ENCODE measurements around the gene MAJIN. TPM values are rescaled to one million over a fixed set of nuclear protein-coding genes. Genes with fewer than 3 reads are reported as not detected.

Gene MAJIN
- total and polyA plus RNA-seq, 11 donors: not detected

- intact Hi-C loops (cut with DNase I): loop anchor here in 7 of 10 donors (5.0 to 10.0 kb wide), 7 partner anchors 48 to 196 kb away; partner anchors contain the start of genes ARL2 (in 4 of the 7), BATF2 (in 2 of the 7), FAU (in 1 of the 7) and MRPL49 (in 1 of the 7)
These were observed 43.0 kb downstream of the MAJIN start for GRCh38 chr11:64928957-64929356.

GRCh38 chr11:64926689-64927088, 45.2 kb downstream of the MAJIN start:
- Histone ChIP-seq H3K4me1 (peaks cover 0 to 33% (median 21%) of the 10 kb centered on the region in 12 donors), H3K36me3 (peaks cover 0 to 55% (median 44%) of the 10 kb centered on the region in 9 donors), H3K4me3 (no peak overlapping the region), H3K27me3 (no peaks in the 10 kb centered on the region), H3K9me3 (no peaks in the 10 kb centered on the region), H3K27ac (no peak overlapping the region)
- intact Hi-C loops (cut with DNase I): loop anchor here in 7 of 10 donors (5.0 to 10.0 kb wide), 7 partner anchors 51 to 198 kb away; partner anchors contain the start of genes ARL2 (in 4 of the 7), BATF2 (in 2 of the 7), FAU (in 1 of the 7) and MRPL49 (in 1 of the 7)
- DNase-seq (peak in 1 of 5 donors; percentile 22), ATAC-seq (no peak)
- WGBS, 4 donors: 71 to 88% (median 78%) methylated on average over 16 to 22 of the region's 22 CpGs
- TF ChIP-seq, protein P1, sequence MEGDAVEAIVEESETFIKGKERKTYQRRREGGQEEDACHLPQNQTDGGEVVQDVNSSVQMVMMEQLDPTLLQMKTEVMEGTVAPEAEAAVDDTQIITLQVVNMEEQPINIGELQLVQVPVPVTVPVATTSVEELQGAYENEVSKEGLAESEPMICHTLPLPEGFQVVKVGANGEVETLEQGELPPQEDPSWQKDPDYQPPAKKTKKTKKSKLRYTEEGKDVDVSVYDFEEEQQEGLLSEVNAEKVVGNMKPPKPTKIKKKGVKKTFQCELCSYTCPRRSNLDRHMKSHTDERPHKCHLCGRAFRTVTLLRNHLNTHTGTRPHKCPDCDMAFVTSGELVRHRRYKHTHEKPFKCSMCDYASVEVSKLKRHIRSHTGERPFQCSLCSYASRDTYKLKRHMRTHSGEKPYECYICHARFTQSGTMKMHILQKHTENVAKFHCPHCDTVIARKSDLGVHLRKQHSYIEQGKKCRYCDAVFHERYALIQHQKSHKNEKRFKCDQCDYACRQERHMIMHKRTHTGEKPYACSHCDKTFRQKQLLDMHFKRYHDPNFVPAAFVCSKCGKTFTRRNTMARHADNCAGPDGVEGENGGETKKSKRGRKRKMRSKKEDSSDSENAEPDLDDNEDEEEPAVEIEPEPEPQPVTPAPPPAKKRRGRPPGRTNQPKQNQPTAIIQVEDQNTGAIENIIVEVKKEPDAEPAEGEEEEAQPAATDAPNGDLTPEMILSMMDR (IDR thresholded peaks at IDR 0.05): no peak
- no peak for TF ChIP-seq POLR2A (IDR thresholded peaks at IDR 0.05)

More at GRCh38 chr11:64928957-64929356, 43.0 kb downstream of the MAJIN start:
- Histone ChIP-seq H3K4me1 (peaks cover 0 to 24% (median 15%) of the 10 kb centered on the region in 12 donors), H3K27me3 (no peaks in the 10 kb centered on the region), H3K4me3 (no peak overlapping the region), H3K36me3 (peaks cover 0 to 78% (median 65%) of the 10 kb centered on the region in 9 donors), H3K27ac (no peak overlapping the region), H3K9me3 (no peaks in the 10 kb centered on the region)
- TF ChIP-seq, protein P1 (IDR thresholded peaks at IDR 0.05): no peak
- TF ChIP-seq POLR2A (IDR thresholded peaks at IDR 0.05): no peak
- DNase-seq (no peak), ATAC-seq (no peak)
- 94 to 100% (median 97%) methylated on average over 2 of the region's 2 CpGs for WGBS, 4 donors

DNA sequence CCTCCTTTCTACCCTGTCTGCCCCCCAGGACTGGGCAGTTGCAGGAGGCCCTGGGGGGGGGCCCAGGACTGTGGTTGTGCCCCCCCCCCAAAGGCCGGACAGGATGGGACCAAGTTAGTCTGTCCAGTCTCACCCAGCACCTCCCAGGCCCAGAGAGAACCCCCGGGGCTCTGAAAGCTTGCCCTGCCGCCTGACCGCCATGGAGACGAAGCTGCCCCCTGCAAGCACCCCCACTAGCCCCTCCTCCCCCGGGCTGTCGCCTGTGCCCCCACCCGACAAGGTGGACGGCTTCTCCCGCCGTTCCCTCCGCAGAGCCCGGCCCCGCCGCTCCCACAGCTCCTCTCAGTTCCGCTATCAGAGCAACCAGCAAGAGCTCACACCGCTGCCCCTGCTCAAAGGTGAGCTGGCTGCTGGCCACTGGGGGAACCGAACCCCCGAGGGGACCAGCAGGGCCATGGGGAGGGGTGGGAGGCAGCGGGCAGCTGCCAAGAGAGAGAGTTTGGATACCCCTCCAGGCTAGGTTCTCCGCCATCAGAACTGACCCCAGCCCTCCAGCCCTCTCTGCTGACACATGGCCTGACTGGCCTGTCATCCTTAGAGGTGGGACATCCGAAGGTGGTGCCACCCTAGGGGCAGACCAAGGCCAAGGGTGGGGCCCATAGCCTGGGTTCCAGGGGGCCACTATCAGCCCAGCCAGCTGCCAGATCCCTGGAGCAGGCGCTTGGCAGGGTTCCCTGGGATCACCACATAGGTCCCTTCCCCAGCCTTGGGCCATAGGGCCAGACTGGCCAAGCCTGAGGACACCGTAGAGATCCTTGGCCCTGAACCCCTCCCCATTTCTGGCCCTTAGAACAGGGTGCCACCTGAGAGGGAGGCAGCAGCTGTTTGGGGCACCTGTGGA, 46.1 kb downstream of the MAJIN start:
- peaks cover 0 to 33% (median 21%) of the 10 kb centered on the region in 12 donors for H3K4me1 ChIP-seq
- H3K27ac ChIP-seq: peak overlapping the region in 3 of 12 donors; percentile 94 to 97 (median 96)
- WGBS, 4 donors: 56 to 66% (median 61%) methylated on average over 7 to 24 of the region's 24 CpGs
- ATAC-seq (no peak), DNase-seq (no peak)
- intact Hi-C loops (cut with DNase I): loop anchor here in 8 of 10 donors (2.0 to 10.0 kb wide), 8 partner anchors 52 to 199 kb away; partner anchors contain the start of genes ARL2 (in 4 of the 8), BATF2 (in 3 of the 8), FAU (in 1 of the 8) and MRPL49 (in 1 of the 8)
- no peaks in the 10 kb centered on the region for H3K27me3 ChIP-seq
- peak overlapping the region in 11 of 12 donors; percentile 86 to 100 (median 98) for H3K4me3 ChIP-seq
- TF ChIP-seq POLR2A (IDR thresholded peaks at IDR 0.05): no peak
- TF ChIP-seq, protein P1 (IDR thresholded peaks at IDR 0.05): no peak
- H3K36me3 ChIP-seq: peaks cover 0 to 46% (median 35%) of the 10 kb centered on the region in 9 donors
- H3K9me3 ChIP-seq: no peaks in the 10 kb centered on the region

Data from heart left ventricle (tissue), 16 donors.